ENCODE data around the gene CCNK. TPM values are rescaled to one million over a fixed set of nuclear protein-coding genes. Genes with fewer than 3 reads are reported as not detected.

Gene CCNK
- total and polyA plus RNA-seq, 5 donors = 12.2 to 36.5 (median 30.9) TPM

- H3K27ac ChIP-seq (ENCODE audit: low read length) = no peak overlapping the region
- 68% methylated on average over 5 of the region's 5 CpGs for WGBS
- DNase-seq (peak in 1 of 3 donors; percentile 41), ATAC-seq (no peak)
- intact Hi-C loops (cut with DNase I) = no loop called here
- no peak overlapping the region for H3K4me3 ChIP-seq (ENCODE audit: low read length)
- H3K4me1 ChIP-seq (ENCODE audit: control insufficient read depth, insufficient read depth, low read length) = peaks cover 4% of the 10 kb centered on the region
- H3K9me3 ChIP-seq (ENCODE audit: control insufficient read depth, low read length) = no peaks in the 10 kb centered on the region
- H3K27me3 ChIP-seq (ENCODE audit: control insufficient read depth, insufficient read depth) = no peaks in the 10 kb centered on the region
Observed at GRCh38 chr14:99538733-99539132, 57.5 kb downstream of the CCNK start.

GRCh38 chr14:99539491-99539890, 58.3 kb downstream of the CCNK start:
- DNase-seq (no peak), ATAC-seq (no peak)
- peaks cover 4% of the 10 kb centered on the region for H3K4me1 ChIP-seq (ENCODE audit: control insufficient read depth, insufficient read depth, low read length)
- H3K27ac ChIP-seq (ENCODE audit: low read length) = no peak overlapping the region
- intact Hi-C loops (cut with DNase I) = no loop called here
- no peaks in the 10 kb centered on the region for H3K27me3 ChIP-seq (ENCODE audit: control insufficient read depth, insufficient read depth)
- H3K9me3 ChIP-seq (ENCODE audit: control insufficient read depth, low read length) = no peaks in the 10 kb centered on the region
- H3K4me3 ChIP-seq (ENCODE audit: low read length) = no peak overlapping the region
- WGBS = 46% methylated on average over 9 of the region's 9 CpGs

- Histone ChIP-seq H3K4me3 (ENCODE audit: low read length) (no peak overlapping the region), H3K27me3 (ENCODE audit: control insufficient read depth, insufficient read depth) (no peaks in the 10 kb centered on the region), H3K27ac (ENCODE audit: low read length) (no peak overlapping the region), H3K9me3 (ENCODE audit: control insufficient read depth, low read length) (no peaks in the 10 kb centered on the region), H3K4me1 (ENCODE audit: control insufficient read depth, insufficient read depth, low read length) (peaks cover 4% of the 10 kb centered on the region)
- DNase-seq (peak in 1 of 3 donors; percentile 41), ATAC-seq (no peak)
- intact Hi-C loops (cut with DNase I) = no loop called here
- 61% methylated on average over 15 of the region's 15 CpGs for WGBS
Observed at GRCh38 chr14:99540196-99541032, 59.2 kb downstream of the CCNK start.

- 82% methylated on average over 10 of the region's 10 CpGs for WGBS
- Histone ChIP-seq H3K4me3 (ENCODE audit: low read length) (no peak overlapping the region), H3K4me1 (ENCODE audit: control insufficient read depth, insufficient read depth, low read length) (peaks cover 4% of the 10 kb centered on the region), H3K27me3 (ENCODE audit: control insufficient read depth, insufficient read depth) (no peaks in the 10 kb centered on the region), H3K27ac (ENCODE audit: low read length) (no peak overlapping the region), H3K9me3 (ENCODE audit: control insufficient read depth, low read length) (no peaks in the 10 kb centered on the region)
- intact Hi-C loops (cut with DNase I) = no loop called here
- ATAC-seq = no peak
- peak in 1 of 3 donors; percentile 36 for DNase-seq
Observed at GRCh38 chr14:99541211-99541610, 60.0 kb downstream of the CCNK start.

- Histone ChIP-seq H3K27ac (ENCODE audit: low read length) (no peak overlapping the region), H3K4me3 (ENCODE audit: low read length) (no peak overlapping the region), H3K4me1 (ENCODE audit: control insufficient read depth, insufficient read depth, low read length) (peaks cover 6% of the 10 kb centered on the region), H3K27me3 (ENCODE audit: control insufficient read depth, insufficient read depth) (no peaks in the 10 kb centered on the region), H3K9me3 (ENCODE audit: control insufficient read depth, low read length) (no peaks in the 10 kb centered on the region)
- ATAC-seq (no peak), DNase-seq (peak in 1 of 3 donors; percentile 36)
- intact Hi-C loops (cut with DNase I) = no loop called here
- 85% methylated on average over 18 of the region's 18 CpGs for WGBS
Observed at GRCh38 chr14:99541677-99542470, 60.7 kb downstream of the CCNK start.

DNA sequence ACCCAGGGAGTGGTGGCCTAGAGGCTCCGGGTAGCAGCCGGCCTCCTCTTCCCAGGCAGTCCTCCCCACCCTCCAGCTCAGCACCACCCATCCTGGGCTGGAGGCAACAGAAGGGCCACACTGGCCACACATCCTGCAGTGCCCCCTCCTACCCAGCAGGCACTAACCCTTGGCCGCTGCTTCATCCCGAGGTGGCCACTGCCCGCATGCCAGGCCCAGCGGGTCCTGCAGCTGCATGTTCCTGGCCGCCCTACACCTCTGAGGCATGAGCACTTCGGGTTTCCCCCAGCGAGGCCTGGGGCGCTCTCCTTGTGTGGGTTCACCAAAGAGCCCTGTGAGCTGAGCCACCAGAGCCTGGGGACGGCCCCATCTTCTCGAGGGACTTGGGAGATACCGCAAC, 61.4 kb downstream of the CCNK start:
- intact Hi-C loops (cut with DNase I) = no loop called here
- H3K9me3 ChIP-seq (ENCODE audit: control insufficient read depth, low read length) = no peaks in the 10 kb centered on the region
- ATAC-seq = peak in 1 of 2 donors; percentile 3
- 86% methylated on average over 13 of the region's 13 CpGs for WGBS
- H3K27ac ChIP-seq (ENCODE audit: low read length) = no peak overlapping the region
- DNase-seq = peak in 1 of 3 donors; percentile 41
- peaks cover 6% of the 10 kb centered on the region for H3K4me1 ChIP-seq (ENCODE audit: control insufficient read depth, insufficient read depth, low read length)
- no peaks in the 10 kb centered on the region for H3K27me3 ChIP-seq (ENCODE audit: control insufficient read depth, insufficient read depth)
- no peak overlapping the region for H3K4me3 ChIP-seq (ENCODE audit: low read length)

DNA sequence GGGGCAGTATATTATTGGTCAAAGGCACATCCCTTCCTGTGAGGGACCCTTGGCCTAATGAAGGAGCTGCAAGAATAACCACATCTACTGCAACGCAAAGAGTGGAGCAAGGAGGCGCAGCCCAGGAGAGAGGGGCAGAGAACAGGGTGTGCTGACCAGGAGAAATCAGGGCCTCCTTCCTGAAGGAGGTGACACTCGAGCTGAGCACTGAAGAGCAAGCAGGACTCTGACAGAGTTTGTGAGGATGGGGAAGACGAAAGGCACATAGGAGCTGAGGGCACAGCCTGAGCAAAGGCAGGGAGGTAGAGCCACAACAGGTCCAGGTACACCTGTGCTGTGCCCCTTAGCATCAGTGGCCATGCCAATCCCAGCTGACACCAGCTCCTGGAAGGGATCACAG, 62.2 kb downstream of the CCNK start:
- WGBS = 95% methylated on average over 4 of the region's 4 CpGs
- intact Hi-C loops (cut with DNase I) = no loop called here
- Histone ChIP-seq H3K27ac (ENCODE audit: low read length) (no peak overlapping the region), H3K4me3 (ENCODE audit: low read length) (no peak overlapping the region), H3K9me3 (ENCODE audit: control insufficient read depth, low read length) (no peaks in the 10 kb centered on the region), H3K27me3 (ENCODE audit: control insufficient read depth, insufficient read depth) (no peaks in the 10 kb centered on the region), H3K4me1 (ENCODE audit: control insufficient read depth, insufficient read depth, low read length) (peaks cover 2% of the 10 kb centered on the region)
- no peak for DNase-seq
- no peak for ATAC-seq

DNA sequence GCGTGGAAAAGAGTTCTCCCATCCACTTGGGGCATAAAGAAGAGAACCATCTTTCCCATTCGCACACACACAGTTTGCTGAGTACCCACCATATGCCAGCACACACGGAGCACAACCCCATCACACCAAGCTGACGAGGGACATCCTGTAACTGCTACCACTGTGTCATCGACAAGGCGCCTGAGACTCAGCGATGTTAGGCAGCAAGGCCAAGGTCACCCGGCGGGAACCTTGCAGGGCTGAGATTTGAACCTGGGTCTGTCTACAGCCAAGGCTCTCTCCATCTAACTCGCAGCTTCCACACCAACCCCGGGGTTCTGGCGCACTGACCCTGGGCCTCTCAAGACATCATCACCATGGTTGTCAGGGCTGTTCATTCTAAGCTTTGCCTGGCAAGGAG, 62.8 kb downstream of the CCNK start:
- ATAC-seq = peak in 1 of 2 donors; percentile 30
- no peak overlapping the region for H3K4me3 ChIP-seq (ENCODE audit: low read length)
- H3K27me3 ChIP-seq (ENCODE audit: control insufficient read depth, insufficient read depth) = no peaks in the 10 kb centered on the region
- intact Hi-C loops (cut with DNase I) = no loop called here
- H3K4me1 ChIP-seq (ENCODE audit: control insufficient read depth, insufficient read depth, low read length) = peaks cover 2% of the 10 kb centered on the region
- WGBS = 90% methylated on average over 12 of the region's 12 CpGs
- no peak overlapping the region for H3K27ac ChIP-seq (ENCODE audit: low read length)
- no peaks in the 10 kb centered on the region for H3K9me3 ChIP-seq (ENCODE audit: control insufficient read depth, low read length)
- DNase-seq = no peak

GRCh38 chr14:99544991-99545390, 63.8 kb downstream of the CCNK start:
- Histone ChIP-seq H3K4me1 (ENCODE audit: control insufficient read depth, insufficient read depth, low read length) (peaks cover 2% of the 10 kb centered on the region), H3K9me3 (ENCODE audit: control insufficient read depth, low read length) (no peaks in the 10 kb centered on the region), H3K27me3 (ENCODE audit: control insufficient read depth, insufficient read depth) (no peaks in the 10 kb centered on the region), H3K27ac (ENCODE audit: low read length) (no peak overlapping the region), H3K4me3 (ENCODE audit: low read length) (no peak overlapping the region)
- intact Hi-C loops (cut with DNase I) = no loop called here
- DNase-seq (no peak), ATAC-seq (no peak)
- 52% methylated on average over 11 of the region's 11 CpGs for WGBS

DNA sequence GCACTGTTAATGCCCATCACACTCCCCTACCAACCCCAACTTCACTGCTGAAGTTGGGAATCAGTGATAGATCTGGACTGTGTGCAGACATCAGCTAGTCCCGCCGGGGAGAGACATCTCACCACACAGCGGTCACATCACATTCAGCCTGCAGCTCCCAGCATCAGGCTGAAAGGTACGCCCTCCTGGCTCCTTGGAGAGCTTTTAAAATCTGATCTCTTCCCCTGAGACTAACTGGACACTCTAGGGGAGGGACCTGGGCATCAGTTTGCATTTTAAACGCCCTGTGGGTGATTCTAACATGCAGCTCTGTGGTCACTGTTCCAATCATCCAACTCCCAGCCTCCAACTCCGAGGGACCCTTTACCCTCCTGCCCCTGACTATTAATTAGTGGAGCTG, 64.4 kb downstream of the CCNK start:
- no peaks in the 10 kb centered on the region for H3K27me3 ChIP-seq (ENCODE audit: control insufficient read depth, insufficient read depth)
- H3K4me1 ChIP-seq (ENCODE audit: control insufficient read depth, insufficient read depth, low read length) = peaks cover 2% of the 10 kb centered on the region
- H3K27ac ChIP-seq (ENCODE audit: low read length) = no peak overlapping the region
- DNase-seq (no peak), ATAC-seq (no peak)
- WGBS = 73% methylated on average over 6 of the region's 6 CpGs
- H3K4me3 ChIP-seq (ENCODE audit: low read length) = no peak overlapping the region
- no peaks in the 10 kb centered on the region for H3K9me3 ChIP-seq (ENCODE audit: control insufficient read depth, low read length)
- intact Hi-C loops (cut with DNase I) = no loop called here

GRCh38 chr14:99546234-99546879, 65.1 kb downstream of the CCNK start:
- H3K9me3 ChIP-seq (ENCODE audit: control insufficient read depth, low read length) = no peaks in the 10 kb centered on the region
- no peak overlapping the region for H3K4me3 ChIP-seq (ENCODE audit: low read length)
- ATAC-seq (no peak), DNase-seq (no peak)
- WGBS = 66% methylated on average over 13 of the region's 13 CpGs
- no peaks in the 10 kb centered on the region for H3K27me3 ChIP-seq (ENCODE audit: control insufficient read depth, insufficient read depth)
- intact Hi-C loops (cut with DNase I) = no loop called here
- H3K27ac ChIP-seq (ENCODE audit: low read length) = no peak overlapping the region
- peaks cover 2% of the 10 kb centered on the region for H3K4me1 ChIP-seq (ENCODE audit: control insufficient read depth, insufficient read depth, low read length)
